ENCODE results near the gene DAG1. TPM values are rescaled to one million over a fixed set of nuclear protein-coding genes. Genes with fewer than 3 reads are reported as not detected.

DAG1 gene
- 99.9 TPM for total RNA-seq (2021; ENCODE audit: unreplicated experiment)
- polyA plus RNA-seq (2012) = 45.8 and 46.7 TPM in 2 replicates
- Bru-seq, nascent RNA = percentile 73 among the genes with signal in this experiment
- BruChase-seq, experiment 1, labeled RNA remaining after a 6-hour chase = percentile 91 among the genes with signal in this experiment
- BruChase-seq, experiment 2, labeled RNA remaining after a 2-hour chase = percentile 83 among the genes with signal in this experiment
- long read RNA-seq, full-length matches to known transcripts = 2 of 73 reads
- long read RNA-seq, partial matches to known transcripts = 0 of 73 reads
- long read RNA-seq, other reads (novel, unspliced or antisense) = 71 of 73 reads

GRCh38 chr3:49469936-49470713 lies at the start of gene DAG1:
Gene DAG1 (plus strand): TSS chr3:49470267. CDS start chr3:49510535, 40,268 bp downstream.
- Histone ChIP-seq H3K9ac (ENCODE audit: low read length) (peak within 1 kb of the TSS; percentile 77), H3K36me3 (ENCODE audit: control insufficient read depth in 1 of 2, insufficient read depth in 2 of 2, low read length in 2 of 2) (no peaks in the 10 kb centered on the region), H3K79me2 (ENCODE audit: insufficient read depth, low read length) (peaks cover 42% of the 10 kb centered on the region), H3K4me1 (ENCODE audit: control insufficient read depth in 1 of 2, insufficient read depth in 2 of 2, low read length in 2 of 2) (peaks cover 35 to 46% of the 10 kb centered on the region in 2 experiments), H3K27me3 (ENCODE audit: insufficient read depth, low read length) (no peaks in the 10 kb centered on the region), H4K20me1 (ENCODE audit: insufficient read depth) (no peaks in the 10 kb centered on the region), H2AFZ (ENCODE audit: low read depth, low read length, poor library complexity, severe bottlenecking) (no peak within 1 kb of the TSS), H3K4me2 (ENCODE audit: low read length) (peak within 1 kb of the TSS; percentile 95), H3K9me3 (ENCODE audit: control insufficient read depth in 1 of 2, insufficient read depth in 1 of 2, low read depth in 1 of 2, low read length in 2 of 2) (no peaks in the 10 kb centered on the region), H3K27ac (ENCODE audit: low read depth, low read length) (peak within 1 kb of the TSS; percentile 95), H3K9me2 (ENCODE audit: insufficient read depth) (no peaks in the 10 kb centered on the region), H3K4me3 (replicated peaks in 1 of 2; ENCODE audit: low read depth in 1 of 2, low read length in 2 of 2) (peak within 1 kb of the TSS; percentile 70 to 92)
- ChIA-PET RAD21 (ENCODE audit: low non-redundant PET in 1 of 2, low total read pairs in 2 of 2, uncharacterized antibody in 2 of 2, unreplicated experiment in 2 of 2) (interaction anchor here (0.6 to 1.7 kb wide), 2 partner anchors 21 kb away, joined by 3 to 4 read pairs; no protein-coding TSS in a partner anchor), CTCF (interaction anchor here (0.6 to 2.1 kb wide), 5 partner anchors 16 to 482 kb away, joined by 3 to 10 read pairs (median 6); no protein-coding TSS in a partner anchor), POLR2A (interaction anchor here (1.1 to 2.8 kb wide), 5 partner anchors 13 to 377 kb away, joined by 3 to 12 read pairs (median 5); partner anchors contain the start of gene QRICH1)
- TF ChIP-seq JUND (IDR thresholded peaks at IDR 0.05) (no peak), ZNF274 (IDR thresholded peaks at IDR 0.05; ENCODE audit: low read depth, low read length) (no peak), CBX3 (IDR thresholded peaks at IDR 0.05; ENCODE audit: low read depth) (no peak), POLR2AphosphoS5 (IDR thresholded peaks at IDR 0.05; ENCODE audit: low read depth, low read length) (peak; percentile 70), YY1 (IDR thresholded peaks at IDR 0.05; ENCODE audit: extremely low read depth, insufficient replicate concordance, low read depth, low read length) (peak; percentile 17), SIN3A (IDR thresholded peaks at IDR 0.05; ENCODE audit: low read depth) (no peak), POLR2A (IDR thresholded peaks at IDR 0.05; ENCODE audit: borderline replicate concordance, extremely low read depth, insufficient read depth, insufficient read length) (peak; percentile 75), EZH2phosphoT487 (IDR thresholded peaks at IDR 0.05; ENCODE audit: borderline replicate concordance) (no peak), REST (IDR thresholded peaks at IDR 0.05; ENCODE audit: low read depth) (no peak), MAX (IDR thresholded peaks at IDR 0.05) (no peak), SP1 (IDR thresholded peaks at IDR 0.05; ENCODE audit: low read depth) (no peak), ZFX (IDR thresholded peaks at IDR 0.05) (peak; percentile 94; the same call in 1 of the 2 replicates), EGR1 (IDR thresholded peaks at IDR 0.05; ENCODE audit: low read depth) (no peak)
- ATAC-seq (peak; percentile 87), DNase-seq (ENCODE audit: low read depth, low spot score) (peak; percentile 90)
- BruUV-seq (replicated peaks) = no TSS peak
- intact Hi-C loops (cut with micrococcal nuclease) = loop anchor here (5.0 kb wide), 1 partner anchor 202 kb away; the partner anchor contains the start of gene APEH

All from HCT116 (cell line).